ENCODE results near the gene RAB17.

RAB17 gene

DNA sequence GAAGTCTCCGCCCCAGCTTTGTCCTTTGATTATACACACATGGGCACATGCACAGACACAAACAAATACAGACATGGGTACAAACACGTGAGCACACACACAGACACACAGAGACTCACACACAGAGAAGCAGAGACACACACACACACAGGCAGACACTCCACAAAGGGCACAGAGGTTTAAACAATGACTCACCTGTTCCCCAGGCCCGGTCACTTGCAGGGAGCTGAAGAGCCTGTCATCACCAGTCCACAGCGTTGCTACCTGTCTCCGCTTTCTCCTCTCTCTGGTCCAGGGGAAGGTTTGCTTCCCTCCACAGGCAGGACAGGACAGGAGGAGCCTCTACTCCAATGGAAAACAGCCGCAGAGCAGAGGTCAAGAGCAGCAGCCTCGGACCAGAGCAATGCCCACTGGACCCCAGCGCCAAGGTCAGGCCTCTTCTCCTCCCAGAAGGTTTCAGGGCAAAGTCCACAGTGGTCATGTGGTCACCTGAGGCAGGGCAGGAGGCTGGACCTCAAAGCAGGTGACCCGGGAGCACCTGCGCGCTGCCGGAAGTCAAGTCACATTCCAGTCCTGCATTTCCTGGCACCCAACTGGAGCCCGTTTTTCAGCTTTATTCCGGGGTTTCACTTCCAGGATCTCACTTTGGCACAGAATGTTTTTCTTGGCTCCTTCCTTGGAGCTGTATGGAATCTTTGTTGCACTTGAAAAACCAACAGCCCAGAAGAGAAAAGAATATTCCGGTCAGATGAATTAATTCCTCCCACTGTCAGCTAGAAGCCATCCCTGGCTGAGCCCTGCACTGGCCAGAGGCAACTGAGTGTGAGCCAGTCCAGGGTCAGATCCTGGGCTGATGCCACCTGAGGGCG, at the start of gene RAB17:
TSS of gene RAB17 (minus strand) at position 463 of the 869 bp plus-strand sequence. CDS start 4,580 bp downstream, outside the sequence.
- no peak for DNase-seq (ENCODE audit: low read depth in 2 of 2)

GRCh38 chr2:237639836-237640220, 49.3 kb upstream of the RAB17 start:
- DNase-seq (ENCODE audit: low read depth in 2 of 2), result no peak

DNA sequence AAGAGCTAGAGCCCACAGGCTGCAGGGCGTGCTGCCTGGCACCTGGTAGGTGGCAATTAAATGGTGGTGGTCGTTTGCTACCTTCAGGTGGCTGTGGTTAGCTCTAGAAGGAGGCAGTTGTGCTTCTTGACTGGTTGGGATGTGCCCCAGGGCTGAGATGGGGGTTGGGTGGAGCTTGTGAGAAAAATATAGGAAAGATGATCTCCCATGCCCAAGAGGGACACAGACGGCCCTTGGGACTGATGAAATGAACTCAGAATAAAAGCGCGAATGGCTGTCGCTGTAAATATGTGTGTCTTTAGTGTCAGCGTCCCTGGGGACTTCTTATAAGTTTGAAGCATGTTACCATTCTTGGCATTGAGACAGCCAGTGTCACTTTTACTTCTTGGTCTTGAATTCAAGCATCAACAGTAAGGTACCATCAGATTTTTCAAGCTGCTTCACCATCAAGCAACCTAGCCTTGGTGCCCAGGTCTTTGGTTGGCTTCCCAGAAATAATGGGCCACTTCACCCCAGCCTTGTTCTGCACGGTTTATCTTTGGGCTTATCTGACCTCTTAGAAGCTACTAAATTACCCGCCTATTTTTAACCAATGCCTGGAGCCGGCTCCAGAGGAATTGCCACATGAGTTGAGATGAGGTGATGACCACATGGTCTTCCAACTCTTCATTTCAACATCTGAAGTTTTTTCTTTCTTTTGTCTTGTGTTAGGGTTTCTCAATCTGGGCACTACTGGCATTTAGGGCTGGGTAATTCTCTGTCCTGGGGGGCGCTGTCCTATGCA, 48.7 kb upstream of the RAB17 start:
- no peak for DNase-seq (ENCODE audit: low read depth in 2 of 2)

- no peak for DNase-seq (ENCODE audit: low read depth in 2 of 2)
These were observed 47.6 kb upstream of the RAB17 start for GRCh38 chr2:237638176-237638575.

DNA sequence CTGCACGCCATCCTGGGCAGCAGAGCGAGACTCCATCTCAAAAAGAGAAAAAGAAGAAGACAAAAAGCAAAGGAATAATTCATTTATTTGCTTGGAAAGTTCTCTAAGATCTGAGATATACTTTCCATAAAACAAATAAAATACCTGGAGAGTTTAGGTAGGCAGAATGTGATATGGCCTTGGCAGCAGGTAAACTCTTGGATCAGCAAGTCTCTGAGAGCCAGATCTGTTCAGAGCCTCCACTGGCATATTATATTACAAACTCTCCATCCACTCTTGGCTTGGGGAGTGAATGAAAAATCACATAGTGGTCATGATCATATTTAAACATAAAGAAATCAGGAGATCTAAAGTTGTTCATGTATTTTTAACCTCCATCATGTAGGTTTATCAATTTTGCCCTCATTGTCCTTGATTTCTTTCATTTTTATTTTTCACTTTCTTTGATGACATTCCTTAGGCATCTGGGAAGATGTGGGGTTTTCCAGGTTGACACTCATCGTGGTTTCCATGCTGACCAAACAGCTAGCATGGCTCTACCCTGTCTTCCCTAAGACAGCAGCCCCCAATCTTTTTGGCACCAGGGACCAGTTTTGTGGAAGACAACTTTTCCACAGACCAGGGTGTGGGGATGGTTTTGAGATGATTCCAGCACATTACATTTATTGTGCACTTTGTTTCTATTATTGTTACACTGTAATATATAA, 47.0 kb upstream of the RAB17 start:
- no peak for DNase-seq (ENCODE audit: low read depth in 2 of 2)

DNA sequence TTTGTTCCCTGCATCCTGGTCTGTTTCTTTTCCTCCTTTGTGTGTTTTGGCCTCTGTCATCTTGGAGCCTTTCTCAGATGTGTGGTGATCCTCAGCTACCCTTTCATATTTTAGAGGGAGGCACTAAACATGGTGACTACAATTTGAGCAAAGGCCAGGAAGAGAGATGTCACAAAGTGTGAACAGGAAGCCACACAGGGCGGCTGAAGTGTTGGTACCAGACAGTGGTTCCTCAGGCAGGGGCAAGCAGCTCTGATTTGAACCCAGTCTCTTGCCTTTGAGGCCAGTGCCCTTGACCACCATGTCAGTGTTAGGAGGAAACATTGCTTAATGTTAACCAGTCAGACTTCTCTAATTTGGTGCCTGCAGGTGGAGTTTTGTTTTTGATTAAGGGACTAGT, 46.0 kb upstream of the RAB17 start:
- no peak for DNase-seq (ENCODE audit: low read depth in 2 of 2)

- no peak for DNase-seq (ENCODE audit: low read depth in 2 of 2)
These were observed 42.6 kb upstream of the RAB17 start for GRCh38 chr2:237633061-237633561.

DNA sequence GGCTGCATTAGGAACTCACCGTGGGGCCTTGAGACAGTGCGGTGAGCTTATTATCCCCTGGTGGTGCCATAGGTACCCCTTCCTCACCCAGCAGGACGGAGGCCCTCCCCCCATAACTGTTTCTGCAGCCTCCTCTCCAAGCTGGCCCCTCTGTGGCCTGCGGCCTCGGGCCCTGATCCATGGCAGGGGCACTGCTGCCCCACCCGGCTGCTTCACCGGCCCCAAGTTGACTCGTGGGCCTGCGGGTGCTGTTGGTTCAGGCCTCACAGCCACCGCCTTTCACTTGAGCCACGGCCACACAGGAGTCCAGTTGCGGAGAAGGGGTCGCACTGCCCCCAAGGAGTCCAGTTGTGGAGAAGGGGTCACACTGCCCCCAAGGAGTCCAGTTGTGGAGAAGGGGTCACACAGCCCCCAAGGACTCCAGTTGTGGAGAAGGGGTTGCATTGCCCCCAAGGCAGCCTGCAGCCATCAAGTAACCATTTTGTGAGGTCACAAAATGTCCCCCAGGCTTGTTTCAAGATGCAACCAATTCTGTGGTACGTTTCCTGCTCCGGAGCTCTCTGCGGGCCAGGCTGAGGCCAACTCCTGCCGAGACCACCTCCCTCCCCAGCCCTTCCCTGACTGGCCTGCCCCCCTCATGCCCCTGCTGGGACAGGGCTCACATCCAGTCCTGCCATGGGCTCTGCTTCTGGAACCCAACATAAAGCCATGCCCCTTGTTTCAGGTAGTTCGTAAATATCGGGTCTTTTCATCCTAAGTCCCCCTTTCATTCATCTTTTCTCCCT, 41.5 kb upstream of the RAB17 start:
- DNase-seq (ENCODE audit: low read depth in 2 of 2), result no peak

DNA sequence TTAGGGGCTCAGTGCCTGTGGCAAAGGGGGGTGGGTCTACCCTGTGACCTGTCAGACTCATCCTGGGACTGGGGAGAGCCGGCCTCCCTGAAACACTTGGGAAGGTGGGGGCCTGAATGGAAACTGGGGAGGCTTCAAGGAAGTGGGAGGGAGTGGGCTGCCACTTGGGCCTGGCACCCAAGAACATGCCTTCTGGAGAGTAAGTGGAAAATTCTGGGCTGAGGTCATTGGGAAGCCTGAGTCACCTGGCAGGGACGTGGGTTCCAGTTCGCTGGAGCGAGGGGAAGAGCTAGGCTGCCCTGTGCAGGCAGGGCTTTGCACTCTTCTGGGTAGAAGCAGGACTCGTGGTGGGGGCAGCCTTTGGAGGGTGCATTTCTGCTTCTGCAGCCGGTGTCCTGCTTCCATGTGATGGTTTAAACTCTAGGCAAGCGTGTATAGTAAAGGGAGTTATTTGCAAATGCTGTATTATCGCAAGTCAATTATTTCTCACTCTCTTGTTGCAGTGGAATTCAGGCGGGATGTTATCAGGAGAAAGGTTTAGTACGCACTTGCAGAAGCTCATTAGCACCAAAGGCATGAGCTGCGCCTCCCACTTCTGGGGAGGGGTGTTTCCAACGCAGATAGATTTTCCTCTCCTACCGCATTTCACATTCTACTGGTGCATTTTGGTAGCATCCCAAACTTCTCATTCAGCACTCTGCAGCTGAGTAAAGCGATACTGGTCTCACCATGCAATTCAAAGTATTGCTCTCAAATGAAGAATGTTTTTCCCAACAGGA, 40.7 kb upstream of the RAB17 start:
- DNase-seq (ENCODE audit: low read depth in 2 of 2), result no peak

GRCh38 chr2:237630216-237631000, 39.9 kb upstream of the RAB17 start:
- no peak for DNase-seq (ENCODE audit: low read depth in 2 of 2)

GRCh38 chr2:237629739-237630138, 39.2 kb upstream of the RAB17 start:
- no peak for DNase-seq (ENCODE audit: low read depth in 2 of 2)

GRCh38 chr2:237629188-237629534, 38.6 kb upstream of the RAB17 start:
- no peak for DNase-seq (ENCODE audit: low read depth in 2 of 2)

GRCh38 chr2:237628247-237629187, 38.0 kb upstream of the RAB17 start:
- no peak for DNase-seq (ENCODE audit: low read depth in 2 of 2)

DNA sequence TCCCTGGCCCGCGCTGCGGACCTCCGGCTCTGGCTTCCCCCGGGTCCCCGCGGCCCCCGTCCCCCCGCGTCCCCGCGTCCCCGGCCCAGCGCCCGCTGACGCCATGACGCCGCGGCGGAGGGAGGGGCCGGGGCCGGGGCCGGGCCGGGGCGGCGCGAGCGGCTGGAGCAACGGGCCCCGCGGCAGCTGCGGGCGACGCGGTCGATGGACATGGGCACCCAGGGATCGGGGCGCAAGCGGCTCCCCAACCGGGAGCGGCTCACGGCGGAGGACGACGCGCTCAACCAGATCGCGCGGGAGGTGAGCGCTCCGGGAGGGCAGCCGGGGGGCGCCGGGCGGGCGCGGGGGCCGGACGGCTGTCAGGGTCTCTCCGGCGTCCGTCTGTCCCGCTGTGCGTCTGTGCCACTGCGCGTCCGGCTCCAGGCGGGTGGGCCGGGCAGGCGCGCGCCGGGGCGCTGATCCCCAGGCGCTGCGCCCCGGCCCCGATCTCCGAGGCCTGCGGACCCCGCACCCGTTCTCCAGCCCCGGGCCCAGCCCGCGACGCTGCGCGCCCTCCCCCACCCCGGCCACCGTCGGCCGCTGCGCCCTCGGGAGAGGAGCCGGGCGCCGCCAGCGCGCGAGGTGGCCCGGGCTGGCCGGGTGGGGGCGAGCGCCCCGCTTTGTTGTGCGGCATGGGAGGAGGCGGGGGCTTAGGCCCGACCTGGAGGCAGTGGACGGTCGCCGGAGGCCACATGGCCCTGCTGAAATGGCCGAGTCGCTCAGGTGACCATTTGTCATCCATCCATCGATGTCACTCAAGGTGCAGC, 37.1 kb upstream of the RAB17 start, which contains the start of gene LRRFIP1:
TSS of gene LRRFIP1 (plus strand) at position 147 of the 806 bp plus-strand sequence. CDS start at position 205, 58 bp downstream.
- no peak for DNase-seq (ENCODE audit: low read depth in 2 of 2)

- DNase-seq (ENCODE audit: low read depth in 2 of 2), result no peak
These were observed 36.4 kb upstream of the RAB17 start for GRCh38 chr2:237626813-237627440.

GRCh38 chr2:237625777-237626176, 35.2 kb upstream of the RAB17 start:
- DNase-seq (ENCODE audit: low read depth in 2 of 2), result no peak

DNA sequence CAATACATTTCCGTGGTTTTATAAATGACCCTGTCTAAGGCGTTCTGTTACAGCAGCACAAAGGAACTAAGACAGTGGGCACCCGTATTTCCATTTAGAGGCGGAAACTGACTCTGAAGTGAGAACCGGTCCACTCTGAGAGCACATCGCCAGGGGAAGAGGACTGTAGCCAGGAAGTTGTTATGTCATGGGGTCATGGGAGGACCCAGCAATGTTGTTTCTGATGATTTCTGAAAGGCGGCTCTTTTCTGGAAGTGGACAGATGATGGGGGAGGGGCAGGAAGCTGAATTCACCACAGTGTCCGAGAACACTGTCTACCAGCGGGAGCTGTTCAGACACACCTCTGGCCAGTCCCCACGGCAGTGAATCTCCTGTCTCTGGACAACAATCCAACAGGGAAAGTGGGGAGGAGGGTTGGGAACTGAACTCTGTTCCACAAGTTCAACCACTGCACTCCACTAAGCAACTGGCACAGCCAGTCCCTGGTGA, 34.7 kb upstream of the RAB17 start:
- no peak for DNase-seq (ENCODE audit: low read depth in 2 of 2)

Measured in fibroblast of skin of left biceps (primary cell).